Amygdala (tissue), 56 donors: Measurements from ENCODE around the gene GP1BB.

Source experiments
- DNase-seq, 56 donors: peaks; one replicate each; lab custom pipeline; 2025; lab: John Stamatoyannopoulos, UW

Gene GP1BB

GRCh38 chr22:19713650-19714311 lies 9.6 kb upstream of the GP1BB start:
- peak in 1 of 56 donors; percentile 36 for DNase-seq

- DNase-seq: peak in 2 of 56 donors; percentile 36 to 45
These were observed 8.8 kb upstream of the GP1BB start, which contains the start of gene SEPTIN5 for GRCh38 chr22:19714312-19715187. TSS of gene SEPTIN5 (plus strand) at chr22:19714503. CDS start at chr22:19714589, 86 bp downstream.

GRCh38 chr22:19715188-19715930 lies 8.0 kb upstream of the GP1BB start:
- no peak for DNase-seq

- no peak for DNase-seq
These were observed 7.1 kb upstream of the GP1BB start for GRCh38 chr22:19716041-19716828.

DNA sequence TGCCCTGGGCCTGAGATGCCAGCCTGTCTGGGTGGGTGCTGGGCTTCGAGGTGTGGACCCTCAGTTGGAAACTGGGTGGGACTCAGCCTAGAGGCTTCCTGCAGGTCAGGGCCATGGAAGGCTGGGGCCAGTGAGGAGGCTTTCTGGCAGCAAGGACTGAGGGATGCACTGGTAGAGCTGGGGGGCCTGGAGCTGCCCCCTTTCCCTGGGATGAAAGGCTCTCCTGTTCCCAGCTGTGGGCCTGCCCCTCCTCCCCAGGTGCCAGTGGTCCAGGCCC lies 6.6 kb upstream of the GP1BB start:
- DNase-seq: no peak

- DNase-seq: no peak
These were observed 6.2 kb upstream of the GP1BB start for GRCh38 chr22:19717181-19717580.

DNA sequence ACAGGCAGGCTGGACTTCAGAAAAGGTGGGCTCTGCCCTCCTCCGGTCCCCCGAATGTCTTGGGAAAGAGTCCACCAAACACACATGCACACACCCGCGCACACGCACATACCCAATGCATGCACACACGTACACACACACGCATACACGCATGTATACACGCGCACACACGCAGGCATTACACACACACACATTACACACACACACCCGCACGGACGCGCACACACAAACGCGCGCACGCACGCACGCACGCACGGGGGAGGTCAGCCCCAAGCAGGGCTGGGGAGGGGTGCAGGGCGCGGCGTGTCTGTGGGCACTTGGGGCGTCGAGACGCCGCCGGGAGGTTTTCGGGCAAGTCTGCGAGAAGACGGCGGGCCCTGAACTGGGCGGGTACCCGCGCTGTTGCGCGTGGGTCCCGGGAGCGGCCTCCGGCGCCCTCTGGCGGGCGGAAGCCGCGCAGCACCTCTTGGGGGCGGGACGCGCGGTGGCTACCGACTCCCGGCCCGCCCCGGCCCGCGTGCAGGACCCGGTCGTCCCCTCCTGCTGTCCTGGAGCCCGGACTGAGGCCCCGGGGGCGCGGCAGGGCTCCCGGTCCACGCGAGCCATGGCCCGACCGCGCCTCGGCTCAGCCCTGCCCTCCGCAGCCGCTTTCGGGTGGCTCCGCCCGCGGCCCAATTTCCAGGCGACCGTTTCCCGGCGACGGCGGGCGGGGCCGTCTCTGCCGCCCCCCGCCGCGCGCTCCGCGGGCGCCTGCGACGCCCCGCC lies 5.5 kb upstream of the GP1BB start:
- DNase-seq: peak in 42 of 56 donors; percentile 12 to 84 (median 54)

- no peak for DNase-seq
These were observed 4.8 kb upstream of the GP1BB start for GRCh38 chr22:19718456-19719049.

DNA sequence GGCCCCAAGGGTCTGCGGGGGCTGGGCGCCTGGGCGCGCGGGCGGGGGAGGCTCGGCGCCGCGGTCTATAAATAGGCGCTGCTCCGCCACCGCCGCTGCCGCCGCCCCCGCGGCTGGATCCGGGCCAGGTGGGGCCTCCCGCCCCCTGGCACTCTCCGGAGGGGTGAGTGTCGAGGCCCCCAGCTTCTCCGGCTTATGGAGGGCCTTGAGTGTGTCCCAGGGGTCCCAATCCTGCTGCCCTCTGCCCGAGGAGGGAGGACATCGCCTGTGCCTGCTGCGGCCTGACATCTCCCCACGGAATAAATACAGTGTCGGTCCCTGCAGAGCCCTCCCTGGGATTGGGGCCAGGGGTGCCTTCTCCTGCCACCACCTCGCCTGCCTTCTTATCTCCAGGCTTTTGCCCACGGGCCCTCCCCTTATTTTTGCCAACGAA lies 4.3 kb upstream of the GP1BB start:
- DNase-seq: no peak

GRCh38 chr22:19719488-19720021 lies 3.8 kb upstream of the GP1BB start:
- DNase-seq: no peak

DNA sequence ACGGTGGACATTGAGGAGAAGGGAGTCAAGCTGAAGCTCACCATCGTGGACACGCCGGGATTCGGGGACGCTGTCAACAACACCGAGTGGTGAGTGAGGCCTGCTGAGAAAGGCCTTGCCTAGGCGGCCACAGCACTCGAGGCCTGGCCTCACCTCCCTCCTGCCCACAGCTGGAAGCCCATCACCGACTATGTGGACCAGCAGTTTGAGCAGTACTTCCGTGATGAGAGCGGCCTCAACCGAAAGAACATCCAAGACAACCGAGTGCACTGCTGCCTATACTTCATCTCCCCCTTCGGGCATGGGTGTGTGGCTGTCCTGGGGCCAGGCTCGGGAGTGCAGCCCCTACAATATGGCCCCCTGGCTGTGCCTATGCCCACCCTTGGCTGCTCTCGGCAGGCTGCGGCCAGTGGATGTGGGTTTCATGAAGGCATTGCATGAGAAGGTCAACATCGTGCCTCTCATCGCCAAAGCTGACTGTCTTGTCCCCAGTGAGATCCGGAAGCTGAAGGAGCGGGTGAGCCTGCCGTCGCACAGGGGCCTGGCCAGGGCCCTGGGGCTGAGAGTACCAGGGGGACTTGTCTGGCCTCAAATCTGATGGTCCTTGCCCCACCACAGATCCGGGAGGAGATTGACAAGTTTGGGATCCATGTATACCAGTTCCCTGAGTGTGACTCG lies 3.0 kb upstream of the GP1BB start:
- no peak for DNase-seq

- DNase-seq: no peak
These were observed 2.4 kb upstream of the GP1BB start for GRCh38 chr22:19720999-19721329.

DNA sequence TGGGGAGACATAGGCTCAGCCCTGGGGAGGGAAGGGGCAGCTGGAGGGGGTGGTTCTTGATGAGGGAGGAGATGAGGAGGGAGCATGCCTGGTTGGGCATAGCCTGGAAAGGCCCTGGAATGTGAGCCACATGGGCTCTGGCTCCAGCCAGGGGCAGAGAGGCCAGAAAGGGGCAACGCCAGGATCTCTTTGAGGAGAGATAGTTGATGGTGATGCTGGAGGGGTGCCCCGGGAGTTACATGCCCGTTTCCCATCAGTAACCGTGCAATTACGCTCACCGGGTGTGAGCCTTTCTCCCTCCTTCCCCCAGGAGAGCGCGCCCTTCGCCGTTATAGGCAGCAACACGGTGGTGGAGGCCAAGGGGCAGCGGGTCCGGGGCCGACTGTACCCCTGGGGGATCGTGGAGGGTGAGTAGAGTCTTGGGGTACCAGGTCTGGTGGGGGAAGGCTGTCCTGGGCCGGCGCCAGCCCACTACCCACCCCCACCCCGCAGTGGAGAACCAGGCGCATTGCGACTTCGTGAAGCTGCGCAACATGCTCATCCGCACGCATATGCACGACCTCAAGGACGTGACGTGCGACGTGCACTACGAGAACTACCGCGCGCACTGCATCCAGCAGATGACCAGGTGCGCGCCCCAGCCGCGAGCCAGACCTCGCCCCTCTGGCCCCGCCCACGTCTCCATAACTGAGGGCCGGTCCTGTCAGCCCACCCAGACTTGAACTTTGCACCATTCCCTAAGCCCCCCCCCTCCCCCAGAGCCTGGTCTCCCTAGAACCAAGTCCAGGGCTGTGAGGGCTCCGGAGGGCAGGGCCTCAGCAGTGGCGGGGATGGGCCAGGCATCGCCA lies 1.8 kb upstream of the GP1BB start:
- DNase-seq: no peak

DNA sequence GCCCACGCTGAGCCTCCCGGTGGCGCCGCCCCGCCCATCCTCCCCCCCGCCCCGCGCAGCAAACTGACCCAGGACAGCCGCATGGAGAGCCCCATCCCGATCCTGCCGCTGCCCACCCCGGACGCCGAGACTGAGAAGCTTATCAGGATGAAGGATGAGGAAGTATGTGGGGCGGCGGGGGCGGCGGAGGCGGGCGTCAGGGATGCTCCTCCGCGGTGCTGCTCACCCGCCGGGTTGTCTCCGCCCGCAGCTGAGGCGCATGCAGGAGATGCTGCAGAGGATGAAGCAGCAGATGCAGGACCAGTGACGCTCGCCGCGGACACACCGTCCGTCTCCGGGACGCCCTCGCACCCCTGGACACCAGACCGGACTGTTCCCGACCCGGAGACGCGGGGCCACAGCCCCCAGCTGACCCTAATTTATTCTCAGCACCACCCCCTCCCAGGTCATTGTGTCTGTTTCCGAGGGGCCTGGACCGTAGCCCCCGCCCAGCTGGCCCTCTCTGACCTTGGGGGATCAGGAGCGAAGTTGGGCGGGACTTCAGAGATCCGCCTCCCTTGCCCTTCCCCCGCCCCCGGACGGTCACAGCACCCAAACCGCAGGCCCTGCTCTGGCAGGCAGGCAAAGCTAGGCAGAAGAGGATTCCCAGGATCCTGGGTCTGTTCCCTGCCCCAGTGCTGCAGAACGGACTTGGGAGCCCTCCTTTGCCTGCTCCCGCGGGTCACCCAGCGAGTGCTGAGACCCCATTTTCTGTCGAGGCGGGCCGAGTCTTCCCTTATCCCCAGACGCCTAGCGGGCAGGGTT lies 959 bp upstream of the GP1BB start:
- DNase-seq: no peak

GRCh38 chr22:19722982-19723231 lies 432 bp upstream of the GP1BB start:
- DNase-seq: no peak

DNA sequence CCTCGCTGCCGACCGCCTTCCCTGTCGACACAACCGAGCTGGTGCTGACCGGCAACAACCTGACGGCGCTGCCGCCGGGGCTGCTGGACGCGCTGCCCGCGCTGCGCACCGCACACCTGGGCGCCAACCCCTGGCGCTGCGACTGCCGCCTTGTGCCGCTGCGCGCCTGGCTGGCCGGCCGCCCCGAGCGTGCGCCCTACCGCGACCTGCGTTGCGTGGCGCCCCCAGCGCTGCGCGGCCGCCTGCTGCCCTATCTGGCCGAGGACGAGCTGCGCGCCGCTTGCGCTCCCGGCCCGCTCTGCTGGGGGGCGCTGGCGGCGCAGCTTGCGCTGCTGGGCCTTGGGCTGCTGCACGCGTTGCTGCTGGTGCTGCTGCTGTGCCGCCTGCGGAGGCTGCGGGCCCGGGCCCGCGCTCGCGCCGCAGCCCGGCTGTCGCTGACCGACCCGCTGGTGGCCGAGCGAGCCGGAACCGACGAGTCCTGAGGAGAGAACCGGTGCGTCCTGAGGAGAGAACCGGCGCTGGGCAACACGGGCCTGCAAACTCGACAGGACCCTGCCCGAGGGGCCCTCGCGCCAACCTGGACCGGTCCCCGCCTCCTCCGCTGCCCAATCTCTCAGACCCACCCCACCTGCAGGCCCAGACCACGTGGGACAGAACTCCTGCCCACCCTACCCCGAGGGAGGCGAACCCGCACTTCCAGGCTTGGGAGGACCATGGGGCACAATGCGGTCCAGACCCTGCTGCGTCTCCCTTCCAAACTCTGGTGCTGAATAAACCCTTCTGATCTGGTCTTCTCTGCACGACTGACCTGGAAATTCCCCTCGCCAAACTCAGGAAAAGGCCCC lies 866 bp downstream of the GP1BB start:
- no peak for DNase-seq
